Fibroblast of pulmonary artery (primary cell): ENCODE results near the gene ARID4B.

Source experiments
- DNase-seq: peaks from one replicate; pipeline ENCODE4 v3.0.0-alpha.2; 2010; ENCODE audit warnings: low read depth
- H3K4me3 ChIP-seq: replicated peaks from 2 replicates; pipeline ENCODE4 v1.5.1; 2011; ENCODE audit warnings: low read depth, mild to moderate bottlenecking, control low read depth, low read length, moderate library complexity
- CTCF ChIP-seq: IDR thresholded peaks from 2 replicates; pipeline ENCODE4 v1.5.1; 2011; ENCODE audit warnings: mild to moderate bottlenecking, control low read depth, low read length, inconsistent platforms; ENCODE audit errors: missing control alignments

ARID4B gene

GRCh38 chr1:235341334-235341733, 13.4 kb upstream of the ARID4B start:
- no peak for DNase-seq
- no peak overlapping the region for H3K4me3 ChIP-seq
- no peak for TF ChIP-seq CTCF

GRCh38 chr1:235339746-235340145, 11.8 kb upstream of the ARID4B start:
- TF ChIP-seq CTCF: no peak
- DNase-seq: no peak
- no peak overlapping the region for H3K4me3 ChIP-seq

- TF ChIP-seq CTCF: no peak
- DNase-seq: no peak
- no peak overlapping the region for H3K4me3 ChIP-seq
These were observed 8.9 kb upstream of the ARID4B start for GRCh38 chr1:235336903-235337302.

- DNase-seq: no peak
- peak overlapping the region; percentile 1 for H3K4me3 ChIP-seq
- no peak for TF ChIP-seq CTCF
These were observed 3.4 kb upstream of the ARID4B start for GRCh38 chr1:235331401-235331800.

- TF ChIP-seq CTCF: no peak
- no peak for DNase-seq
- H3K4me3 ChIP-seq: peak overlapping the region; percentile 1
These were observed 2.9 kb upstream of the ARID4B start for GRCh38 chr1:235330918-235331285.

- TF ChIP-seq CTCF: no peak
- peak; percentile 46 for DNase-seq
- H3K4me3 ChIP-seq: peak overlapping the region; percentile 79
These were observed 1.3 kb upstream of the ARID4B start for GRCh38 chr1:235329139-235329902.
